HUES6 (cell line): ENCODE results near the gene SOX11.

Experiments
- H3K27ac ChIP-seq: 2 replicates; pipeline ENCODE4 v1.7.0; 2013; ENCODE audit warnings: low read depth, mild to moderate bottlenecking, low read length, inconsistent platforms
- H3K27me3 ChIP-seq: 2 replicates; pipeline ENCODE4 v1.6.1; 2013; ENCODE audit warnings: low read length; ENCODE audit not compliant: control insufficient read depth, insufficient read depth
- H3K36me3 ChIP-seq: 2 replicates; pipeline ENCODE4 v1.6.1; 2013; ENCODE audit warnings: low read length; ENCODE audit not compliant: control insufficient read depth, insufficient read depth
- H3K4me1 ChIP-seq: 2 replicates; pipeline ENCODE4 v1.6.1; 2013; ENCODE audit warnings: low read length; ENCODE audit not compliant: control insufficient read depth, insufficient read depth
- H3K4me3 ChIP-seq: 2 replicates; pipeline ENCODE4 v1.5.1; 2013; ENCODE audit warnings: low read depth, low read length
- H3K9ac ChIP-seq: one replicate; pipeline ENCODE4 v1.6.1; 2013; ENCODE audit warnings: mild to moderate bottlenecking, low read length
- H3K9me3 ChIP-seq: 2 replicates; pipeline ENCODE4 v1.6.1; 2013; ENCODE audit warnings: low read depth, low read length; ENCODE audit not compliant: control insufficient read depth, insufficient read depth

The SOX11 gene

DNA sequence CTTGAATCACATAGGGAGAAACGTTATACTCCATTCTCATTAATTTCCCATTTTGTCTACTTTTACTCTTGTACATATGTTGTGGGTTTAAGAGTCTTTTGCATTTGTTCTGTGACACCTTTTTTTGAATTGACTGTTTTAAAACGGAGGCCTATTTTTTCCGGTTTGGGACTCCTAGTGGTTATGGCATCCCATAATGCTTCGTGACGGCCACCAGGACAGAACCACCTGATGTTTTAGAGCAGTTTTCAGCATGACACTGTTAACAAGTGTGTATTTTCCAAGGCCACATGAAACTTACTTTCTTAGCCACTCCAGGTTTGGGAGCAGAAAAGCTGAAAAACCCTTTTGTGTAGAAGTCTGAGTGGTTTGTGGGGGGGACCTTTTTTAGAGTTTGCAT, 8.4 kb downstream of the SOX11 start:
- Histone ChIP-seq H3K9me3 (no peaks in the 10 kb centered on the region), H3K27ac (no peak overlapping the region), H3K27me3 (no peaks in the 10 kb centered on the region), H3K4me3 (no peak overlapping the region), H3K9ac (no peak overlapping the region), H3K36me3 (no peaks in the 10 kb centered on the region), H3K4me1 (peaks cover 34% of the 10 kb centered on the region)

DNA sequence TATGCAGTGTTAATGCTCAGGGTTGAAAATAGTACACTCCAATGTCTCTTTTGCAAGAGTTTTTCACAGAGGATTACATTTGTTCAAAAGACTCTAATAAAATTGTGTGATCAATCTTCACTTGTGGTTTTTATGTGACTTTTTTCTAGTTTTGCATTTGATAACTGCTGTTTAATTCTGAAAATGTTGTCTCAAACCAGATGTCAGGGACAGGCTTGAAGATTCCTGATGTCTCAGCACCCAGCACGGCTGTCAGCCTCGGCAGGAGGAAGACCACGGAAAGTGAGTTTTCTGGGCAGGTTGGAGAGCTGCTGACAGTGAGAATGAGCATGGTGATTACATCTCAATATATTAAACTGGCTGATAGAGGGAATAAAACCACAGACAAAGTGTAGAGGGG, 9.1 kb downstream of the SOX11 start:
- no peak overlapping the region for H3K27ac ChIP-seq
- H3K9me3 ChIP-seq, result no peaks in the 10 kb centered on the region
- H3K4me3 ChIP-seq, result no peak overlapping the region
- peaks cover 34% of the 10 kb centered on the region for H3K4me1 ChIP-seq
- no peaks in the 10 kb centered on the region for H3K27me3 ChIP-seq
- H3K36me3 ChIP-seq, result no peaks in the 10 kb centered on the region
- no peak overlapping the region for H3K9ac ChIP-seq

DNA sequence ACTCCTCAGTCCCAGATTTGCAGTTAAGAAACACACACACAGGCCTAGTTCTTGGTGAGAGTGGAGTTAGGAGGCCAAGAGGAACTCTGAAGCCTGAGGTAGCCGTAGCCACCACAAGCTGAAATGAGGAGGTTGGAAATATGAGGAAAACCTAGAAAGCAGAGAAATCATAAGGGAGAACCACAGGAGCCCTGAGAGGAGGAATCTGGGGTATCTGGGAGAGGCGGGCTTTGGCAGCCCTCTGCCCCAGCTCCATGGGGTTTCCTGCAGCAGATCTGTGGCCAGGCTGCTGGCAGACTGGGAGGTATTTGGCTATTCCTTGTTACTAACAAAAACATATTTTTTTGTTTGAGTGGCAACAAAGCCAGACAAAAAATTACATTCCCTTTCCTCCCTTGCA, 11.0 kb downstream of the SOX11 start:
- Histone ChIP-seq H3K4me1 (peaks cover 26% of the 10 kb centered on the region), H3K4me3 (no peak overlapping the region), H3K9me3 (no peaks in the 10 kb centered on the region), H3K36me3 (no peaks in the 10 kb centered on the region), H3K27ac (no peak overlapping the region), H3K27me3 (no peaks in the 10 kb centered on the region), H3K9ac (no peak overlapping the region)

DNA sequence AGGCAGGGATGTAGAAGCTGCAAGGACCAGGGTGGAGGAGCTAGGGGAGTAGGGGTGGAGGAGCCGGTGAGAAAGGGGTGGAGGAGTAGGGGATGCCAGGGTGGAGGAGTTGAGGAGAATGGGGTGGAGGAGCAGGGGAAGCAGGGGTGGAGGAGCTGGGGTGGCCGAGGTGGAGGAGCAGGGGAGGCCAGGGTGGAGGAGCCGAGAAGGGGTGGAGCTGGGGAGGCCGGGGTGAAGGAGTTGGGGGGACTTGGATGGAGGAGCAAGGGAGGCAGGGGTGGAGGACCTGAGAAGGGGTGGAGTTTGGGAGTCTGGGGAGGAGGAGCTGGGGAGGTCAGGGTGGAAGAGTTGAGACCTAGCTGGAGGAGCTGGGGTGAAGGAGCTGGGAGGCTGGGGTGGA, 13.3 kb downstream of the SOX11 start:
- Histone ChIP-seq H3K4me3 (no peak overlapping the region), H3K27ac (no peak overlapping the region), H3K4me1 (peaks cover 8% of the 10 kb centered on the region; the same call in 1 of the 2 replicates), H3K36me3 (no peaks in the 10 kb centered on the region), H3K9ac (no peak overlapping the region), H3K9me3 (no peaks in the 10 kb centered on the region), H3K27me3 (no peaks in the 10 kb centered on the region)

DNA sequence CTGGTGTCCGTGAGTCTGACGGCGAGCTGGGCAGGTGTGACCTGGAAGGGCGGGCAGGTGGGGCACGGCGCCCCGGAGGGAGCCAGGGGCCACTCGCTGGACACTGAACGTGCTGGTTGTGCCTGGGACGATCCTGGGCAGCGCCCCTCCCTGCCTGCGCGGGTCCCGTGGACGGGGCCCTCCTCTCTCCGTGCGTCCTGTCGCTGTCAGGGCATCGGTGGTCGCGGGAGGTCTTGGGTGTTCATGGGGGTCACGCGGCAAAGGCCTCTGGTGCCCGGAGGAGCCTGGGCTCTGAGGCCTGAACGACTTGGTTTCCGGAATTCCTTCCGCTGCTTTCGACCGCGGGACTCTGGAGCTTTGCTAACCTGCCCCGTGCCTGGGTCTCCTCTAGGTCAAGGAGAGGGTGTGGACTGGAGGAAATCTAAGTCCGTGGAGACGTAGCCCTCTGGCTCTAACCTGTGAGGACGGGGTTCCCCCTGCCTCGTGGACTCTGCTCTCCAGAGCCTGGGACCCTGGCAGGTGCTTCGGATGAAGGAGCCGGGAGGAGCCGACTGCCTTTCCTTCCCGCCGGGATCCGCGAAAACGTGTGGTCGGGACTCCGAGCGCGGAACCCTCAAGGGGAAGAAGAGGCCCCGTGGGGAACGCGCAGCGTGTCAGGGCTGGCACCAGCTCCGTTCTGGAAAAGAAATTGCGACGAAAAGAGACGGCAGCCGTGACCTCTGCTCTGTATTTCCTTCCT, 14.7 kb downstream of the SOX11 start:
- H3K9ac ChIP-seq, result no peak overlapping the region
- H3K9me3 ChIP-seq, result no peaks in the 10 kb centered on the region
- H3K27ac ChIP-seq, result no peak overlapping the region
- H3K36me3 ChIP-seq, result no peaks in the 10 kb centered on the region
- H3K4me1 ChIP-seq, result no peaks in the 10 kb centered on the region
- H3K4me3 ChIP-seq, result no peak overlapping the region
- no peaks in the 10 kb centered on the region for H3K27me3 ChIP-seq

DNA sequence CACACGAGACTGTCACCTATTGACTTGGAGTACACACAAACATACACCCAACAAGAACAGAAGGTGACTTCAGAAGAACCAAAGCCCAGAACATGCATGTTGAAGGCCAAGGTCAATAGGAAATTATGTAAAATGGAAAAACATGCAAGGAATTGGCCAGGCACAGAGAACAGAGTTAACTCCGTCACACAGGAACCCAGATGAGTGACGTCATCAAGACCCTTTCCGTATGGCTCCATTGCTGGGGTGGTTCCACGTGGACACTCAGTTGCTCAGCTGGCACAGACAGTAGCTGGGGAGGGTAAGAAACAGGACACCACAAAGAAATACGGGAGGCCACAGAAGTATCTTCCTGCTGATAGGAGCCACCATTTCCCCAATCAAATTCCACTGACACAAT, 18.4 kb downstream of the SOX11 start:
- H3K27me3 ChIP-seq, result no peaks in the 10 kb centered on the region
- no peak overlapping the region for H3K27ac ChIP-seq
- no peaks in the 10 kb centered on the region for H3K36me3 ChIP-seq
- H3K9ac ChIP-seq, result no peak overlapping the region
- no peak overlapping the region for H3K4me3 ChIP-seq
- H3K9me3 ChIP-seq, result no peaks in the 10 kb centered on the region
- no peaks in the 10 kb centered on the region for H3K4me1 ChIP-seq

DNA sequence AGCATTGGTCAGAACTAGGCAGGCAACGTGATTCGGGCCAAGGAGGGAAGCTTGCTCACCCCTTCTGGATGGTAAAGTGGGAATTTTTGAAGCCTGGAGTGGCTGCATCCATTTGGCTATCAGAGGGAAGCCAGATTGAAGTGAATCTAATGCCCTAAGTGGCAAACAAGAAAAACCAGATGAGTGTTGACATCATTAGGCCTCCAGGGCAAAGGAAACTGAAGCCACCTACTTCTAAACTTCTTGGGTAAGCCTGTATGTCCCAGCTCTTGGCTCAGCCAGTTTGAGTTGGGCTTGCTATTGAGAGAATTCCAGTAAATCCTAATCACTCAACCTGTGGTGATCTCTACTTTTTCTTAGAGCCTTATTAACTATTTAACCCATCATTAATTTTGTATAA, 20.9 kb downstream of the SOX11 start:
- no peak overlapping the region for H3K9ac ChIP-seq
- no peaks in the 10 kb centered on the region for H3K27me3 ChIP-seq
- H3K27ac ChIP-seq, result no peak overlapping the region

DNA sequence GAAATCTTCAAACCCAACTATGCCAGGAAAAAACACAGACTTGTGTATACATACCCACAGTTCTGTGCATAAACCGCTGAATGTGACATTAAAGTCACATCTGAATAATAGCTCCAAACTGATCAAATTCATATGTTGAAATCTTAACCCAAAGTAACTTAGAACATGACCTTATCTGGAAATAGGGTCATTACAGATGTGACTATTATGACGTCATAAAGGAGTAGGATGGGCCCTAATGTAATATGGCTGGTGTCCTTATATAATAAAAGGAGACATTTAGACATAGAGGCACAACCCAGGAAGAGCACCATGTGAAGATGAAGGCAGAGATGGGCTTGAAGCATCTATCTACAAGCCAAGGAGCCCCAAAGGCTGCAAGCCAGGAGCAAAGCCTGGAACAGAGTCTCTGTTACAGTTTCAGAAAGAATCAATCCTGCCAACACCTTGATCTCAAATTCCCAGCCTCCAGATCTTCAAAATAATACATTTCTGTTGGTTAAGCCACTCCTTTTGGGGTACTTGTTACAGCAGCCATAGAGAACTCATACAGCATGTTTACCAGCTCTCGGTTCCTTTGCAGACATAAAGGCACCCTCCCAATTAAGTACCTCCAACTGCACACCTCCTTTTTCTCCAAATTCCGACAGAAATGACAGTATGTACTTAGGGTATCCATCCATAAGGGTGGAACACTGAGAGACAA, 27.6 kb downstream of the SOX11 start:
- Histone ChIP-seq H3K4me3 (no peak overlapping the region), H3K9ac (no peak overlapping the region), H3K36me3 (no peaks in the 10 kb centered on the region), H3K4me1 (0 out of 2 replicates have a peak, but pooled peaks cover 6% of the 10 kb centered on the region), H3K27me3 (no peaks in the 10 kb centered on the region), H3K9me3 (no peaks in the 10 kb centered on the region), H3K27ac (no peak overlapping the region)

More for the DNA sequence above, 20.9 kb downstream of the SOX11 start:
- no peak overlapping the region for H3K4me3 ChIP-seq
- H3K36me3 ChIP-seq, result no peaks in the 10 kb centered on the region
- no peaks in the 10 kb centered on the region for H3K9me3 ChIP-seq
- H3K4me1 ChIP-seq, result no peaks in the 10 kb centered on the region

DNA sequence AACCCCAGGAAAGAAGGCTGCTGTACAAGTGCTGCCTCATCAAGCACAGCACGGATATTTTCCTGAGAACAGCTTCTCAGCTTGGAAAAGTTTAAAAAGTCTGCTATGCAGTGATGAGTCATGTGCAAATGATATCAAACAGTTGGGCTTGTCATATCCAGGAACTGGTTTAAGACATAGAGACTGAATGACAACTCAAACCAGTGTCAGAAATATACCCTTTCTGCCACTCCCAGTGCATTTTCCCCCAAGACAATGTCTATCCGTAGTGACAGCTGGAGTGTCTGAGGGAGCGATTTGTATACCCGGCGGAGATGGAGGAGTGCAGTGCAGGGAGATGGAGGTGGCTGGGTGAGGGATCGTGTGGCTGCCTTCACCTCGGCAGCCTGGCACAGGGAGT, 28.2 kb downstream of the SOX11 start:
- Histone ChIP-seq H3K27ac (no peak overlapping the region), H3K4me1 (0 out of 2 replicates have a peak, but pooled peaks cover 6% of the 10 kb centered on the region), H3K9me3 (no peaks in the 10 kb centered on the region), H3K27me3 (no peaks in the 10 kb centered on the region), H3K4me3 (no peak overlapping the region), H3K36me3 (no peaks in the 10 kb centered on the region), H3K9ac (no peak overlapping the region)

DNA sequence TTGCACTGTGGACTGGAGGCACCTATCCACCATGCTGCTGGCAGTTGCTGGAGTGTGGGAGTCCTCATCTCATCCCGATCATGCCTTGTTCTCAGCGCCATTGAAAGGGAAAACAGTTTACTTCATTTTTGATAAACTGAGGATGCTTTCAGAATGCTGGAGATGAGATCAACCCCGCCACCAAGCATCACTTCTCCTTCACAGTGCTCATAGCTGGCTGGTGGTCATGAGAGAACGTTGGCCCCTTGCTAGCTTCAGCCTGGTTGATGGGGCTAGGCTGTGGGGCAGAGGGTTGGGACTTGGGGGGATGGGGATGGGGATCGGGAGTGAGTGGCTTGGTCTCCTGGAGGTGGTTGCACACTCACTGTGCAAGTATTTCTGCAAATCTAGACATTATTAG, 30.1 kb downstream of the SOX11 start:
- Histone ChIP-seq H3K36me3 (no peaks in the 10 kb centered on the region), H3K9ac (no peak overlapping the region), H3K27me3 (no peaks in the 10 kb centered on the region), H3K4me3 (no peak overlapping the region), H3K27ac (no peak overlapping the region), H3K4me1 (peaks cover 14% of the 10 kb centered on the region), H3K9me3 (no peaks in the 10 kb centered on the region)
